HG03039 (cell line): Measurements from ENCODE around the gene M6PR.
A peak's percentile ranks its signal among the peaks of the same experiment; 100 is the strongest.

Experiments used
- ATAC-seq: cut with Tn5 transposase; IDR thresholded peaks from one replicate; pipeline ENCODE4 v1.9.1; 2021; ENCODE audit warnings: mild to moderate bottlenecking, moderate library complexity; ENCODE audit not compliant: unreplicated experiment

The M6PR gene

GRCh38 chr12:8949342-8950220 lies at the start of gene M6PR:
Gene M6PR, minus strand, starts transcription at chr12:8949645. Its CDS starts 3,241 bp downstream, at chr12:8946404.
- peak; percentile 79 for ATAC-seq

GRCh38 chr12:8996682-8997405 lies 47.4 kb upstream of the M6PR start:
- peak; percentile 86 for ATAC-seq

GRCh38 chr12:8995021-8995775 lies 45.8 kb upstream of the M6PR start:
- ATAC-seq, result no peak

GRCh38 chr12:8993827-8994226 lies 44.4 kb upstream of the M6PR start:
- no peak for ATAC-seq

GRCh38 chr12:8991371-8992345 lies 42.2 kb upstream of the M6PR start:
- no peak for ATAC-seq

- ATAC-seq, result no peak
Observed at GRCh38 chr12:8989413-8989812, 40.0 kb upstream of the M6PR start, which contains the start of gene KLRG1. Gene KLRG1, plus strand, starts transcription at chr12:8989546. Its CDS starts 90 bp downstream, at chr12:8989636.

- ATAC-seq, result no peak
Observed at GRCh38 chr12:8987685-8988084, 38.2 kb upstream of the M6PR start.

- ATAC-seq, result no peak
Observed at GRCh38 chr12:8987163-8987562, 37.7 kb upstream of the M6PR start.

GRCh38 chr12:8985213-8985754 lies 35.8 kb upstream of the M6PR start:
- no peak for ATAC-seq

GRCh38 chr12:8980137-8980536 lies 30.7 kb upstream of the M6PR start:
- ATAC-seq, result no peak

GRCh38 chr12:8970432-8970831 lies 21.0 kb upstream of the M6PR start:
- ATAC-seq, result no peak

GRCh38 chr12:8969861-8970411 lies 20.5 kb upstream of the M6PR start:
- ATAC-seq, result no peak

- ATAC-seq, result no peak
Observed at GRCh38 chr12:8968761-8969160, 19.3 kb upstream of the M6PR start.

- ATAC-seq, result no peak
Observed at GRCh38 chr12:8960176-8960575, 10.7 kb upstream of the M6PR start.

- no peak for ATAC-seq
Observed at GRCh38 chr12:8958066-8958465, 8.6 kb upstream of the M6PR start.

- ATAC-seq, result no peak
Observed at GRCh38 chr12:8957561-8957960, 8.1 kb upstream of the M6PR start.

- ATAC-seq, result no peak
Observed at GRCh38 chr12:8956772-8957171, 7.3 kb upstream of the M6PR start.

GRCh38 chr12:8956073-8956472 lies 6.6 kb upstream of the M6PR start:
- no peak for ATAC-seq

GRCh38 chr12:8953773-8954402 lies 4.4 kb upstream of the M6PR start:
- no peak for ATAC-seq
